ENCODE data around the gene DNAH14.
"Not testable (repeated sequence)": the region's sequence is repeated elsewhere in the genome, so short reads cannot be mapped to it uniquely, and the experiment has no call there.

Gene DNAH14

DNA sequence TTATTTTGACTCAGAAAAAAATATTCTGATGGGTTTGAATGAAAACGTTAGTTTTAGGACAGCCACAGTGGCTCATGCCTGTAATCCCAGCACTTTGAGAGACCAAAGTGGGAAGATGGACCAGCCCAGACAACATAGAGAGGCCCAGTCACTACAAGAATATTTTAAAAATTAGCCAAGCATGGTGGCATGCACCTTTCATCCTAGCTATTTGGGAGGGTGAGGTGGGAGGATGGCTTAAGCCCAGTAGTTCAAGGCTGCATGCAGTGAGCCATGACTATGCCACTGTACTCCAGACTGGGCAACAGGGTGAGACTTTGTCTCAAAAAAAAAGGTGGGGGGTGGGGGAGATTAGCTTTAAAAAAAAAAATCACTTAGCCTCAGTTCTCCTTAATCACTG is 370.9 kb downstream of the DNAH14 start:
- H2AFZ ChIP-seq (ENCODE audit: low read length): no peak overlapping the region
- no peak for DNase-seq (ENCODE audit: low spot score)
- H3K79me1 ChIP-seq (ENCODE audit: low read depth, low read length): no peaks in the 10 kb centered on the region
- H3K4me3 ChIP-seq (ENCODE audit: low read length in 2 of 2): no peak overlapping the region
- H3K14ac ChIP-seq (ENCODE audit: low read length): no peak overlapping the region
- no peaks in the 10 kb centered on the region for H3K9me3 ChIP-seq (replicated peaks in 1 of 2; ENCODE audit: control insufficient read depth in 2 of 2, insufficient read depth in 1 of 2, low read depth in 1 of 2, low read length in 2 of 2)
- no peak overlapping the region for H2BK15ac ChIP-seq (ENCODE audit: low read length)
- H3K27me3 ChIP-seq (ENCODE audit: control insufficient read depth in 3 of 3, insufficient read depth in 3 of 3, low read depth in 1 of 3, low read length in 3 of 3): no peaks in the 10 kb centered on the region
- no peak overlapping the region for H3K18ac ChIP-seq (ENCODE audit: low read length)
- H2BK5ac ChIP-seq (ENCODE audit: low read length): no peak overlapping the region
- no peaks in the 10 kb centered on the region for H3K36me3 ChIP-seq (replicated peaks in 1 of 2; ENCODE audit: control insufficient read depth in 2 of 2, insufficient read depth in 2 of 2, low read length in 2 of 2)
- H3K27ac ChIP-seq (replicated peaks; ENCODE audit: low read length): no peak overlapping the region
- H2BK12ac ChIP-seq (ENCODE audit: low read length): no peak overlapping the region
- no peak overlapping the region for H2BK120ac ChIP-seq (ENCODE audit: low read depth, low read length)
- no peak overlapping the region for H3K23ac ChIP-seq (ENCODE audit: low read depth, low read length, poor library complexity)
- no peak overlapping the region for H3K9ac ChIP-seq (ENCODE audit: low read depth, low read length, poor library complexity)
- no peak overlapping the region for H4K8ac ChIP-seq (ENCODE audit: low read depth, low read length)
- no CpG with 5 or more reads among the region's 1 CpG for WGBS, 2 donors (ENCODE audit: extremely low coverage in 2 of 2, insufficient read length in 2 of 2, insufficient replicate concordance in 1 of 2)
- no peak overlapping the region for H2AK5ac ChIP-seq (ENCODE audit: low read depth, low read length)
- H4K91ac ChIP-seq (ENCODE audit: low read depth, low read length, poor library complexity): no peak overlapping the region
- H3K4me2 ChIP-seq (ENCODE audit: insufficient read depth, low read length, poor library complexity, severe bottlenecking): no peak overlapping the region
- no peaks in the 10 kb centered on the region for H3K4me1 ChIP-seq (ENCODE audit: control insufficient read depth in 2 of 2, insufficient read depth in 1 of 2, low read depth in 1 of 2, low read length in 2 of 2)
- H3K4ac ChIP-seq (ENCODE audit: low read length): no peak overlapping the region

DNA sequence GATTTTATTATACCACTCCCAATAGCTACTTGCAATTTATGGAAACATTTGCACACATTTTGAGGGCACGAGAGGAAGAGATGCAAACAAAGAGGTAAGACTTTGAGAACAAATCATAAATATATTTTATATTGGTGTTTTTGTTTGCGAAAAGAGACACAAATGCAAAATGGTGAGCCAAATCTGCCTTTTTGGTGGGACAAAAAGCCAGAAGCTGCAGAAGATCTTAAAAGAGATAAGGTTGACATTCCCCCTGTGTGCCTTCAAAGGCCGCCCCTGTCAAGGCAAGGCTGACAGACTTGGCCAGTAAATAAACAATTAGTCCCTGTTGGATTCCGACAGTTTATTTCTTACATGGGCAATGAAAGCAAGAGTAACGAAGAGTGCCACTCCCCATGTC is 375.5 kb downstream of the DNAH14 start:
- Histone ChIP-seq H3K36me3 (replicated peaks in 1 of 2; ENCODE audit: control insufficient read depth in 2 of 2, insufficient read depth in 2 of 2, low read length in 2 of 2) (no peaks in the 10 kb centered on the region), H3K79me1 (ENCODE audit: low read depth, low read length) (no peaks in the 10 kb centered on the region), H2BK120ac (ENCODE audit: low read depth, low read length) (no peak overlapping the region), H4K91ac (ENCODE audit: low read depth, low read length, poor library complexity) (no peak overlapping the region), H2AFZ (ENCODE audit: low read length) (no peak overlapping the region), H2BK12ac (ENCODE audit: low read length) (no peak overlapping the region), H3K18ac (ENCODE audit: low read length) (no peak overlapping the region), H3K4ac (ENCODE audit: low read length) (no peak overlapping the region), H3K4me1 (ENCODE audit: control insufficient read depth in 2 of 2, insufficient read depth in 1 of 2, low read depth in 1 of 2, low read length in 2 of 2) (no peaks in the 10 kb centered on the region), H3K27ac (replicated peaks; ENCODE audit: low read length) (no peak overlapping the region), H3K23ac (ENCODE audit: low read depth, low read length, poor library complexity) (no peak overlapping the region), H3K27me3 (ENCODE audit: control insufficient read depth in 3 of 3, insufficient read depth in 3 of 3, low read depth in 1 of 3, low read length in 3 of 3) (no peaks in the 10 kb centered on the region), H3K9me3 (replicated peaks in 1 of 2; ENCODE audit: control insufficient read depth in 2 of 2, insufficient read depth in 1 of 2, low read depth in 1 of 2, low read length in 2 of 2) (no peaks in the 10 kb centered on the region), H3K9ac (ENCODE audit: low read depth, low read length, poor library complexity) (no peak overlapping the region), H3K14ac (ENCODE audit: low read length) (no peak overlapping the region), H2BK15ac (ENCODE audit: low read length) (no peak overlapping the region), H3K4me3 (ENCODE audit: low read length in 2 of 2) (no peak overlapping the region), H2BK5ac (ENCODE audit: low read length) (no peak overlapping the region), H4K8ac (ENCODE audit: low read depth, low read length) (no peak overlapping the region), H2AK5ac (ENCODE audit: low read depth, low read length) (no peak overlapping the region), H3K4me2 (ENCODE audit: insufficient read depth, low read length, poor library complexity, severe bottlenecking) (no peak overlapping the region)
- no peak for DNase-seq (ENCODE audit: low spot score)
- no CpG with 5 or more reads among the region's 5 CpGs for WGBS, 2 donors (ENCODE audit: extremely low coverage in 2 of 2, insufficient read length in 2 of 2, insufficient replicate concordance in 1 of 2)

DNA sequence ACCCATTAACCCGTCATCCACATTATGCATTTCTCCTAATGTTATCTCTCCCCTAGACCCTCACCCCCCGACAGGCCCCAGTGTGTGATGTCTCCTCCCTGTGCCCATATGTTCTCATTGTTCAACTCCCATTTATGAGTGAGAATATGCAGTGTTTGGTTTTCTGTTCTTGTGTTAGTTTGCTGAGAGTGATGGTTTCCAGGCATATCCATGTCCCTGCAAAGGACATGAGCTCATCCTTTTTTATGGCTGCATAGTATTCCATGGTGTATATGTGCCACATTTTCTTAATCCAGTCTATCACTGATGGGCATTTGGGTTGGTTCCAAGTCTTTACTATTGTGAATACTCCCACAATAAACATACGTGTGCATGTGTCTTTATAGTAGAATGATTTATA is 381.1 kb downstream of the DNAH14 start:
- not testable (repeated sequence) for H3K18ac ChIP-seq (ENCODE audit: low read length); H2AK5ac ChIP-seq (ENCODE audit: low read depth, low read length); H3K79me1 ChIP-seq (ENCODE audit: low read depth, low read length); H2BK5ac ChIP-seq (ENCODE audit: low read length); H3K9me3 ChIP-seq (replicated peaks in 1 of 2; ENCODE audit: control insufficient read depth in 2 of 2, insufficient read depth in 1 of 2, low read depth in 1 of 2, low read length in 2 of 2); DNase-seq (ENCODE audit: low spot score); H2BK15ac ChIP-seq (ENCODE audit: low read length); H3K9ac ChIP-seq (ENCODE audit: low read depth, low read length, poor library complexity); H3K4me3 ChIP-seq (ENCODE audit: low read length in 2 of 2); H3K4ac ChIP-seq (ENCODE audit: low read length); H3K27me3 ChIP-seq (ENCODE audit: control insufficient read depth in 3 of 3, insufficient read depth in 3 of 3, low read depth in 1 of 3, low read length in 3 of 3); H3K36me3 ChIP-seq (replicated peaks in 1 of 2; ENCODE audit: control insufficient read depth in 2 of 2, insufficient read depth in 2 of 2, low read length in 2 of 2); H4K8ac ChIP-seq (ENCODE audit: low read depth, low read length); H2AFZ ChIP-seq (ENCODE audit: low read length); H3K27ac ChIP-seq (replicated peaks; ENCODE audit: low read length); H3K23ac ChIP-seq (ENCODE audit: low read depth, low read length, poor library complexity); H2BK120ac ChIP-seq (ENCODE audit: low read depth, low read length); H2BK12ac ChIP-seq (ENCODE audit: low read length); H3K4me2 ChIP-seq (ENCODE audit: insufficient read depth, low read length, poor library complexity, severe bottlenecking); H3K14ac ChIP-seq (ENCODE audit: low read length); H4K91ac ChIP-seq (ENCODE audit: low read depth, low read length, poor library complexity); H3K4me1 ChIP-seq (ENCODE audit: control insufficient read depth in 2 of 2, insufficient read depth in 1 of 2, low read depth in 1 of 2, low read length in 2 of 2)
- no CpG with 5 or more reads among the region's 3 CpGs for WGBS, 2 donors (ENCODE audit: extremely low coverage in 2 of 2, insufficient read length in 2 of 2, insufficient replicate concordance in 1 of 2)

DNA sequence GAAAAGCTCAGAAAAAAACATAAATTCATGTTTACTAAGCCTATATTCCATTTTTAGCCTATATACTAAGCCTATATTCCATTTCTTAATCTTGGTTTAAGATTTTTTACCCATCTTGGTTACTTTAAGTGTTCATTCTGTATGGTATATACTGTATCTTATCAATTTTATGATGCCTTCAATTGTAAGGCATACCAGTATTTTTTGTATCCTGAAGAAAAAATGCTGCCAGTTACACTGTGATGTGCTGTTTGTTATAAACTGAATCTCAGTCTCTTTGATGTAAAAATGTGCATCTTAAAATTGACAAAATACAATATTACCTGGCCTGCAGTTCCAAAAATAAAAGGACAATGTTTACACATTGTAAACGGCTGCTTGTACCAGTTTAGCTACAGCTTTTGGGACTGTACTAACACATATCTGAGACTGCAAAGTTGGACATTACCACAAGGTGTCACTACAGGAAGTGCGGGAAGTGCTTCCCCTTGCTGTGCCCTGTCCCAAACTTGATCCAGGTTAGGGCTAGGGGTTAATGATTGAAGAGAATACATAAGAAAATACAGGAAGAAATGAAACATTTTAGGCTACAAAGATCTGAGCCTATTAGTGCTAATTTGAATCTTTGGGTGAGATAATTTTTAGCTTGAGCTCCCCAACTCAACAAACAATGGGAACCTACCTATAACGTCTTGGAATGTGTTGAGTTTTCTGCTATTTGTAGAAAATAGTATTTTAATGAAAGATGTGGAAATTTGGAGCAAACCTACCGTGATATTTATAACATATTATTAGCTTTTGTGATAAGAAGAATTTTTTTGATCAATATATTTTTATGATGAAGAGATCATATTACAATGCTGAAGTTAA is 389.5 kb downstream of the DNAH14 start:
- Histone ChIP-seq H4K91ac (ENCODE audit: low read depth, low read length, poor library complexity) (no peak overlapping the region), H2BK15ac (ENCODE audit: low read length) (no peak overlapping the region), H3K4me3 (ENCODE audit: low read length in 2 of 2) (no peak overlapping the region), H3K27ac (replicated peaks; ENCODE audit: low read length) (no peak overlapping the region), H2AFZ (ENCODE audit: low read length) (peak overlapping the region; percentile 59), H3K27me3 (ENCODE audit: control insufficient read depth in 3 of 3, insufficient read depth in 3 of 3, low read depth in 1 of 3, low read length in 3 of 3) (no peaks in the 10 kb centered on the region), H3K4me2 (ENCODE audit: insufficient read depth, low read length, poor library complexity, severe bottlenecking) (no peak overlapping the region), H3K36me3 (replicated peaks in 1 of 2; ENCODE audit: control insufficient read depth in 2 of 2, insufficient read depth in 2 of 2, low read length in 2 of 2) (no peaks in the 10 kb centered on the region), H3K23ac (ENCODE audit: low read depth, low read length, poor library complexity) (no peak overlapping the region), H3K9me3 (replicated peaks in 1 of 2; ENCODE audit: control insufficient read depth in 2 of 2, insufficient read depth in 1 of 2, low read depth in 1 of 2, low read length in 2 of 2) (no peaks in the 10 kb centered on the region), H3K14ac (ENCODE audit: low read length) (no peak overlapping the region), H3K4me1 (ENCODE audit: control insufficient read depth in 2 of 2, insufficient read depth in 1 of 2, low read depth in 1 of 2, low read length in 2 of 2) (no peaks in the 10 kb centered on the region), H3K18ac (ENCODE audit: low read length) (no peak overlapping the region), H3K4ac (ENCODE audit: low read length) (no peak overlapping the region), H3K79me1 (ENCODE audit: low read depth, low read length) (no peaks in the 10 kb centered on the region), H2AK5ac (ENCODE audit: low read depth, low read length) (no peak overlapping the region), H2BK5ac (ENCODE audit: low read length) (no peak overlapping the region), H2BK12ac (ENCODE audit: low read length) (no peak overlapping the region), H4K8ac (ENCODE audit: low read depth, low read length) (no peak overlapping the region), H2BK120ac (ENCODE audit: low read depth, low read length) (no peak overlapping the region), H3K9ac (ENCODE audit: low read depth, low read length, poor library complexity) (no peak overlapping the region)
- peak; percentile 15 for DNase-seq (ENCODE audit: low spot score)
- WGBS, 2 donors (ENCODE audit: extremely low coverage in 2 of 2, insufficient read length in 2 of 2, insufficient replicate concordance in 1 of 2): no CpG with 5 or more reads among the region's 4 CpGs

Data from neuronal stem cell (in vitro differentiated cells).